Panc1 (cell line): ENCODE measurements around the gene PANK4. TPM values are rescaled to one million over a fixed set of nuclear protein-coding genes. Genes with fewer than 3 reads are reported as not detected.

Experiments used
- ATAC-seq: fragments of 200-7000 bp; cut with Tn5 transposase; 2 replicates; pipeline ENCODE4 v1.9.1; 2020; ENCODE audit warnings: mild to moderate bottlenecking, moderate library complexity
- BruUV-seq: library from RNA; stranded (reverse); fragments of 400-500 nt; replicated peaks from 2 replicates; lab custom pipeline; 2021; lab: Mats Ljungman, UMichigan
- CTCF ChIA-PET: fragments of 300-600 bp; sonication (Branson Sonifier 250); formaldehyde crosslinking; loops from one replicate; lab custom pipeline; 2022; ENCODE audit warnings: antibody characterized with exemption; lab: Charles Lee
- POLR2A ChIA-PET: fragments of 300-600 bp; sonication (Branson Sonifier 250); formaldehyde crosslinking; loops from one replicate; lab custom pipeline; 2022; ENCODE audit warnings: antibody characterized with exemption; lab: Charles Lee
- DNase-seq: peaks from one replicate; pipeline ENCODE4 v3.0.0-alpha.2; 2010; ENCODE audit warnings: low read depth, low spot score
- H3K27ac ChIP-seq: 2 replicates; pipeline ENCODE4 v1.5.1; 2011; ENCODE audit warnings: mild to moderate bottlenecking, low read length, inconsistent platforms
- H3K27me3 ChIP-seq: fragments of 200-500 bp; sonication (Bioruptor generic); 2 replicates; pipeline ENCODE4 v1.6.0; 2014; ENCODE audit warnings: low read length, inconsistent platforms; ENCODE audit not compliant: control insufficient read depth, insufficient read depth
- H3K36me3 ChIP-seq: fragments of 200-500 bp; sonication (Bioruptor generic); 2 replicates; pipeline ENCODE4 v1.5.1; 2014; ENCODE audit warnings: inconsistent platforms, mild to moderate bottlenecking, low read length, moderate library complexity; ENCODE audit not compliant: control insufficient read depth, insufficient read depth
- H3K4me1 ChIP-seq: 2 replicates; pipeline ENCODE4 v1.5.1; 2011; ENCODE audit warnings: inconsistent platforms, mild to moderate bottlenecking, low read length, moderate library complexity; ENCODE audit not compliant: control insufficient read depth, insufficient read depth
- H3K4me3 ChIP-seq, 2 experiments: 2 replicates each; pipeline ENCODE4 v1.5.1; 2011 to 2012; ENCODE audit warnings: low read depth in 2 of 2, low read length in 2 of 2, mild to moderate bottlenecking in 2 of 2, inconsistent platforms in 1 of 2, moderate library complexity in 1 of 2
- H3K9me3 ChIP-seq: fragments of 200-500 bp; sonication (Bioruptor generic); 2 replicates; pipeline ENCODE4 v1.5.1; 2014; ENCODE audit warnings: low read depth, mild to moderate bottlenecking, inconsistent platforms, low read length, moderate library complexity; ENCODE audit not compliant: control insufficient read depth, insufficient read depth
- POLR2AphosphoS5 ChIP-seq: IDR thresholded peaks from 2 replicates; pipeline ENCODE4 v1.6.1; 2012; ENCODE audit warnings: mild to moderate bottlenecking, low read depth, low read length, moderate library complexity
- SIN3A ChIP-seq: IDR thresholded peaks from 2 replicates; pipeline ENCODE4 v1.6.1; 2012; ENCODE audit warnings: low read depth, mild to moderate bottlenecking, low read length, moderate library complexity, borderline replicate concordance; ENCODE audit not compliant: insufficient read depth
- TCF7L2 ChIP-seq: IDR thresholded peaks from 2 replicates; pipeline ENCODE4 v1.6.1; 2011; ENCODE audit warnings: mild to moderate bottlenecking, low read depth, low read length, inconsistent platforms
- in situ Hi-C: cut with HindIII; loops from 2 replicates; pipeline ENCODE4 v1.10.0; 2016; ENCODE audit warnings: low sequenced_read_pairs, low pct_unique_long_range_greater_than_20kb
- intact Hi-C: fragments of 100-400 bp; cut with micrococcal nuclease; formaldehyde crosslinking; loops from one replicate; pipeline ENCODE4 v1.10.0; 2022; ENCODE audit not compliant: unreplicated experiment
- total RNA-seq: library from RNA; stranded (reverse); gene quantifications from one replicate; pipeline ENCODE4 v1.2.1, GENCODE V29; 2021; ENCODE audit not compliant: unreplicated experiment
- TF ChIP-seq, protein P1 (sequence below), 2 experiments: IDR thresholded peaks; 2 replicates each; pipeline ENCODE4 v1.6.1; 2011 to 2012; ENCODE audit warnings: low read depth in 2 of 2, control low read depth in 1 of 2, low read length in 1 of 2, mild to moderate bottlenecking in 1 of 2, moderate library complexity in 1 of 2; ENCODE audit not compliant: insufficient read depth in 1 of 2
- TF ChIP-seq, protein P2 (sequence below): fragments of 450-650 bp; IDR thresholded peaks from 2 replicates; pipeline ENCODE4 v1.5.1; 2017; ENCODE audit warnings: mild to moderate bottlenecking

PANK4 gene
- total RNA-seq, 1 experiment from 2014 or later, result 35.9 TPM

DNA sequence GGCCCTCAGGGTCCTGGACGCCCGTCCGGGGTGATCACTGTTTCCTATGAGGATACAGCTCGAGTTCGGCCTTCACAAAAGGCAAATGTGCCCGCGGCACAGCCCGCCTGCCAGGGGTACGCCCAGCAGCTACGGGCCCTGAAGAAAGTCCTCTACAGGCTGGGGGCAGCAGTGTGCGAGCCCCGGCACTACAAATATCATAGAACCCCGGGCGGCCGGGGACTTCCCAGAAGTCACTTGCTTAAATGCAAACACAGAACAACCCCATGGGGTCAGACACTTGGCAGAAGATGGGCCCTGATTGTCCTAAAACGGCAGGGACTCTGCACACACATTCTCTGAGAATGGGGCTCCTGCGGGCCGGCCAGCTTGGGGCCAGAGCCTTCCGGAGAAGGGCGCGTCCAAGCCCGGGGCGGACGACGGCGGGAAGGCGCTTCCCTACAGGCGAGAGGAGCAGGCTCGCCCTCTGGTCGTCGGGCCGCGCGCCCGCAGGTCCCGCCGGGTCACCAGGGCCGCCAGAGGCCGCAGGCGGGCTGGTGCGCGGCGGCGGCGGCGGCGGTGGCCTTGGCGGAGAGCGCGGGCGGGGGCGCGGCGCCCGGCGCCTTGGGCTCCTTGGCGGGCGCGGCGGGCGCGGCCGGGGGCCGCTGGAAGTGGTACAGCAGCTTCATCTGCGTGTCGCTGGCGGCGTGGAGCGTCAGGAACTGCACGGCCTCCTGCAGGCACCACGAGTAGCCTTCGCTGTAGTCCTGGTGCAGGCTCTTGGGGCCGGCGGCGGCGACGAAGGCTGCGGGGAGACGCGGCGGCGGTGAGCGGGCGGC lies 2.8 kb upstream of the PANK4 start:
- DNase-seq (no peak), ATAC-seq (peak; percentile 9)
- peak overlapping the region in 1 of 2 experiments; percentile 26; a peak in 1 of 4 replicates for H3K4me3 ChIP-seq
- H3K4me1 ChIP-seq, result peaks cover 46% of the 10 kb centered on the region
- no peak for TF ChIP-seq SIN3A
- TF ChIP-seq, protein P1, sequence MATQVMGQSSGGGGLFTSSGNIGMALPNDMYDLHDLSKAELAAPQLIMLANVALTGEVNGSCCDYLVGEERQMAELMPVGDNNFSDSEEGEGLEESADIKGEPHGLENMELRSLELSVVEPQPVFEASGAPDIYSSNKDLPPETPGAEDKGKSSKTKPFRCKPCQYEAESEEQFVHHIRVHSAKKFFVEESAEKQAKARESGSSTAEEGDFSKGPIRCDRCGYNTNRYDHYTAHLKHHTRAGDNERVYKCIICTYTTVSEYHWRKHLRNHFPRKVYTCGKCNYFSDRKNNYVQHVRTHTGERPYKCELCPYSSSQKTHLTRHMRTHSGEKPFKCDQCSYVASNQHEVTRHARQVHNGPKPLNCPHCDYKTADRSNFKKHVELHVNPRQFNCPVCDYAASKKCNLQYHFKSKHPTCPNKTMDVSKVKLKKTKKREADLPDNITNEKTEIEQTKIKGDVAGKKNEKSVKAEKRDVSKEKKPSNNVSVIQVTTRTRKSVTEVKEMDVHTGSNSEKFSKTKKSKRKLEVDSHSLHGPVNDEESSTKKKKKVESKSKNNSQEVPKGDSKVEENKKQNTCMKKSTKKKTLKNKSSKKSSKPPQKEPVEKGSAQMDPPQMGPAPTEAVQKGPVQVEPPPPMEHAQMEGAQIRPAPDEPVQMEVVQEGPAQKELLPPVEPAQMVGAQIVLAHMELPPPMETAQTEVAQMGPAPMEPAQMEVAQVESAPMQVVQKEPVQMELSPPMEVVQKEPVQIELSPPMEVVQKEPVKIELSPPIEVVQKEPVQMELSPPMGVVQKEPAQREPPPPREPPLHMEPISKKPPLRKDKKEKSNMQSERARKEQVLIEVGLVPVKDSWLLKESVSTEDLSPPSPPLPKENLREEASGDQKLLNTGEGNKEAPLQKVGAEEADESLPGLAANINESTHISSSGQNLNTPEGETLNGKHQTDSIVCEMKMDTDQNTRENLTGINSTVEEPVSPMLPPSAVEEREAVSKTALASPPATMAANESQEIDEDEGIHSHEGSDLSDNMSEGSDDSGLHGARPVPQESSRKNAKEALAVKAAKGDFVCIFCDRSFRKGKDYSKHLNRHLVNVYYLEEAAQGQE (IDR thresholded peaks at IDR 0.05; ENCODE audit: insufficient read depth in 1 of 2, low read depth in 2 of 2, low read length in 1 of 2), result no peak
- TF ChIP-seq, protein P2, sequence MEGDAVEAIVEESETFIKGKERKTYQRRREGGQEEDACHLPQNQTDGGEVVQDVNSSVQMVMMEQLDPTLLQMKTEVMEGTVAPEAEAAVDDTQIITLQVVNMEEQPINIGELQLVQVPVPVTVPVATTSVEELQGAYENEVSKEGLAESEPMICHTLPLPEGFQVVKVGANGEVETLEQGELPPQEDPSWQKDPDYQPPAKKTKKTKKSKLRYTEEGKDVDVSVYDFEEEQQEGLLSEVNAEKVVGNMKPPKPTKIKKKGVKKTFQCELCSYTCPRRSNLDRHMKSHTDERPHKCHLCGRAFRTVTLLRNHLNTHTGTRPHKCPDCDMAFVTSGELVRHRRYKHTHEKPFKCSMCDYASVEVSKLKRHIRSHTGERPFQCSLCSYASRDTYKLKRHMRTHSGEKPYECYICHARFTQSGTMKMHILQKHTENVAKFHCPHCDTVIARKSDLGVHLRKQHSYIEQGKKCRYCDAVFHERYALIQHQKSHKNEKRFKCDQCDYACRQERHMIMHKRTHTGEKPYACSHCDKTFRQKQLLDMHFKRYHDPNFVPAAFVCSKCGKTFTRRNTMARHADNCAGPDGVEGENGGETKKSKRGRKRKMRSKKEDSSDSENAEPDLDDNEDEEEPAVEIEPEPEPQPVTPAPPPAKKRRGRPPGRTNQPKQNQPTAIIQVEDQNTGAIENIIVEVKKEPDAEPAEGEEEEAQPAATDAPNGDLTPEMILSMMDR, result no peak; the same call in 1 of the 2 replicates
- no peak for TF ChIP-seq TCF7L2
- TF ChIP-seq POLR2AphosphoS5, result no peak
- intact Hi-C loops (no loop called here), in situ Hi-C loops (no loop called here)
- BruUV-seq, result no TSS peak
- H3K9me3 ChIP-seq, result no peaks in the 10 kb centered on the region
- H3K36me3 ChIP-seq, result no peaks in the 10 kb centered on the region; the same call in 1 of the 2 replicates
- H3K27ac ChIP-seq, result peak overlapping the region; percentile 31; the same call in 1 of the 2 replicates
- POLR2A ChIA-PET, result no interaction called here
- no peaks in the 10 kb centered on the region for H3K27me3 ChIP-seq
- CTCF ChIA-PET, result no interaction called here

DNA sequence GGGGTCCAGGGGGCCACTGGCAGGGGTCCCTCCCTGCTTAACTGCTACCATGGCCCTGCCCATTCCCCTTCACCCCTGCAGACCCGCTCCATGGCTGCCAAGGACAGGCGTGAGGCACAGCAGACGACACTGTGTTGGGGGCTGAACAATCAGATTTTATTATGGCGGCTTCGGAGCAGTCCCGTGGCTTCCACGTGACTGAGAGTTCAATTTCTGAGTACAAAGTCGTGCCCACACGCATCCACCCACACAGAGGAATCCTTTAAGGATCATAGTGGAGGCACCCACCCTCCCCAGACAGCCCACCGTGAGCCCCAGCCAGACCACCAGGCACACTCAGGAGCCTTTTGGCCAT lies 2.2 kb upstream of the PANK4 start:
- BruUV-seq, result no TSS peak
- CTCF ChIA-PET, result no interaction called here
- TF ChIP-seq TCF7L2, result no peak
- no peak for TF ChIP-seq SIN3A
- TF ChIP-seq, protein P1 (IDR thresholded peaks at IDR 0.05; ENCODE audit: insufficient read depth in 1 of 2, low read depth in 2 of 2, low read length in 1 of 2), result no peak
- TF ChIP-seq POLR2AphosphoS5, result no peak
- TF ChIP-seq, protein P2, result no peak
- ATAC-seq (no peak), DNase-seq (no peak)
- Histone ChIP-seq H3K27me3 (no peaks in the 10 kb centered on the region), H3K4me3 (no peak overlapping the region), H3K9me3 (no peaks in the 10 kb centered on the region), H3K27ac (no peak overlapping the region), H3K36me3 (no peaks in the 10 kb centered on the region; the same call in 1 of the 2 replicates), H3K4me1 (peaks cover 46% of the 10 kb centered on the region)
- intact Hi-C loops (no loop called here), in situ Hi-C loops (no loop called here)
- POLR2A ChIA-PET, result no interaction called here
